Testis (tissue), 3 donors: ENCODE measurements around the gene FLNB. TPM values are rescaled to one million over a fixed set of nuclear protein-coding genes. Genes with fewer than 3 reads are reported as not detected.
A peak's percentile ranks its signal among the peaks of the same experiment; 100 is the strongest.

Source experiments
- DNase-seq: peaks from one replicate; pipeline ENCODE4 v3.0.0-alpha.2; 2019
- H3K27ac ChIP-seq, 2 donors: fragments of 200-600 bp; sonication (generic); one replicate each; pipeline ENCODE4 v1.5.1; 2019
- H3K27me3 ChIP-seq: fragments of 200-600 bp; sonication (generic); one replicate; pipeline ENCODE4 v1.5.1; 2019
- H3K36me3 ChIP-seq: fragments of 200-600 bp; sonication (generic); one replicate; pipeline ENCODE4 v1.5.1; 2017; ENCODE audit warnings: low read depth; ENCODE audit errors: missing control alignments
- H3K4me1 ChIP-seq: fragments of 200-600 bp; sonication (generic); one replicate; pipeline ENCODE4 v1.5.1; 2019
- H3K4me3 ChIP-seq, 2 donors: fragments of 200-600 bp; sonication (generic); one replicate each; pipeline ENCODE4 v1.5.1; 2017 to 2019
- H3K9me3 ChIP-seq: fragments of 200-600 bp; sonication (generic); one replicate; pipeline ENCODE4 v1.5.1; 2017
- CTCF ChIP-seq, 3 experiments: fragments of 450-650 bp in 2 of 3; fragments of 200-600 bp in 1 of 3; sonication (generic) in 1 of 3; IDR thresholded peaks; one replicate each; pipeline ENCODE4 v1.5.1; 2016 to 2019; ENCODE audit warnings: antibody characterized with exemption in 3 of 3, mild to moderate bottlenecking in 2 of 3, moderate library complexity in 1 of 3
- POLR2A ChIP-seq: fragments of 450-650 bp; IDR thresholded peaks from one replicate; pipeline ENCODE4 v1.6.1; 2017; ENCODE audit warnings: antibody characterized with exemption, mild to moderate bottlenecking, moderate library complexity
- WGBS, 2 donors: methylation state at CpG; one replicate each; pipeline ENCODE4 v1.1.5; 2018; 5-methylcytosine and 5-hydroxymethylcytosine counted together
- intact Hi-C: fragments of 100-400 bp; cut with DNase I; formaldehyde crosslinking; loops from one replicate; pipeline ENCODE4 v1.15.1; 2023; ENCODE audit warnings: low total_unique reads
- polyA plus RNA-seq: library from polyadenylated mRNA; stranded (reverse); fragments of 350-450 nt; fragmentation: Illumina TruSeq; extraction: RNeasy Lipid Tissue Mini Kit (QIAGEN cat#74804); gene quantifications from one replicate; pipeline ENCODE4 v1.2.3, GENCODE V29; 2014; ENCODE audit warnings: low read depth, low replicate concordance; ENCODE audit not compliant: insufficient read depth
- total RNA-seq, 2 donors: library from RNA; depleted of rRNA; stranded (reverse); fragments of >200 nt; gene quantifications; one replicate each; pipeline ENCODE4 v1.2.3, GENCODE V29; 2016

FLNB gene
- total and polyA plus RNA-seq, 3 donors from 2014 or later, result 105 to 199 (median 166) TPM

GRCh38 chr3:58005669-58006068 lies 2.6 kb upstream of the FLNB start:
- TF ChIP-seq POLR2A (no peak), CTCF (IDR thresholded peaks at IDR 0.05) (no peak)
- H3K27me3 ChIP-seq, result no peaks in the 10 kb centered on the region
- H3K9me3 ChIP-seq, result no peaks in the 10 kb centered on the region
- peaks cover 11% of the 10 kb centered on the region for H3K4me1 ChIP-seq
- 73 to 90% methylated on average over 2 of the region's 2 CpGs for WGBS, 2 donors
- no peak for DNase-seq
- no peak overlapping the region for H3K27ac ChIP-seq
- intact Hi-C loops, result no loop called here
- no peak overlapping the region for H3K4me3 ChIP-seq
- no peaks in the 10 kb centered on the region for H3K36me3 ChIP-seq

GRCh38 chr3:58006661-58007060 lies 1.6 kb upstream of the FLNB start:
- H3K36me3 ChIP-seq, result no peaks in the 10 kb centered on the region
- no peak for TF ChIP-seq CTCF (IDR thresholded peaks at IDR 0.05)
- no peak for TF ChIP-seq POLR2A
- intact Hi-C loops, result no loop called here
- H3K27me3 ChIP-seq, result no peaks in the 10 kb centered on the region
- 77 to 78% methylated on average over 6 of the region's 6 CpGs for WGBS, 2 donors
- H3K27ac ChIP-seq, result no peak overlapping the region
- no peak overlapping the region for H3K4me3 ChIP-seq
- no peaks in the 10 kb centered on the region for H3K9me3 ChIP-seq
- H3K4me1 ChIP-seq, result peaks cover 19% of the 10 kb centered on the region
- DNase-seq, result no peak

- H3K4me3 ChIP-seq, result peak overlapping the region; percentile 75 to 84
- TF ChIP-seq CTCF (IDR thresholded peaks at IDR 0.05) (no peak), POLR2A (no peak)
- intact Hi-C loops, result no loop called here
- H3K27ac ChIP-seq, result peak overlapping the region; percentile 53 to 61
- 15 to 21% methylated on average over 6 to 33 of the region's 33 CpGs for WGBS, 2 donors
- no peaks in the 10 kb centered on the region for H3K27me3 ChIP-seq
- peaks cover 37% of the 10 kb centered on the region for H3K4me1 ChIP-seq
- no peaks in the 10 kb centered on the region for H3K36me3 ChIP-seq
- peak; percentile 36 for DNase-seq
- H3K9me3 ChIP-seq, result no peaks in the 10 kb centered on the region
Observed at GRCh38 chr3:58009026-58009748, 965 bp downstream of the FLNB start.

- 63 to 73% methylated on average over 6 of the region's 6 CpGs for WGBS, 2 donors
- TF ChIP-seq CTCF (IDR thresholded peaks at IDR 0.05) (no peak), POLR2A (no peak)
- no peak for DNase-seq
Observed at GRCh38 chr3:58009749-58010535, 1.7 kb downstream of the FLNB start.

More at GRCh38 chr3:58009749-58010535, 1.7 kb downstream of the FLNB start:
- no peaks in the 10 kb centered on the region for H3K36me3 ChIP-seq
- peak overlapping the region; percentile 75 to 84 for H3K4me3 ChIP-seq
- intact Hi-C loops, result loop anchor here (10.0 kb wide), 1 partner anchor 155 kb away; no protein-coding TSS in a partner anchor
- peaks cover 41% of the 10 kb centered on the region for H3K4me1 ChIP-seq
- H3K27ac ChIP-seq, result peak overlapping the region; percentile 53 to 61
- H3K27me3 ChIP-seq, result no peaks in the 10 kb centered on the region
- H3K9me3 ChIP-seq, result no peaks in the 10 kb centered on the region
